Measurements from ENCODE around the gene DLG2.

Gene DLG2

DNA sequence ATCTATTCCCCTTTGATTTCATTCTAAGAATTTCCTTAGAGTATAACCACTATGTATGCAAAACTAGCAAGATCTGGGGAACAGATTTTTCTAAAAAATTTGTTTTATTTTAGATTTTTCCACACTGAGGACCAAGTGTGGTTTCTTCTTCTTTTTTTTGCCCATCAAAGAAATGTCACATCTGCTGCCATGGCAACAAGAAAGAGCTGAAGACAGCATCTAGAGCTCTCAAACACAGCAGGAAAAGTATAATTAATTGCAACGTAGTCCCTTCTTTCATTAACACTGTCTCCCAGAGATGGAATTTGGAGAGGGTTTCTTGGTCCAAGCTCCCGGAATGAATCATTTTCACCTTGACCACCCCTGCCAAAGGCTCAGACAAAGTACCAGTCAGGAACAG is 2084.3 kb downstream of the DLG2 start:
- no peak overlapping the region for H3K27ac ChIP-seq (replicated peaks)
- no peak for DNase-seq (ENCODE audit: low read depth in 1 of 2, low spot score in 1 of 2)
- no peaks in the 10 kb centered on the region for H3K27me3 ChIP-seq (ENCODE audit: insufficient read depth, poor library complexity, severe bottlenecking)
- no peak overlapping the region for H3K4me3 ChIP-seq (replicated peaks; ENCODE audit: insufficient read depth, low read length)
- TF ChIP-seq, protein P1, sequence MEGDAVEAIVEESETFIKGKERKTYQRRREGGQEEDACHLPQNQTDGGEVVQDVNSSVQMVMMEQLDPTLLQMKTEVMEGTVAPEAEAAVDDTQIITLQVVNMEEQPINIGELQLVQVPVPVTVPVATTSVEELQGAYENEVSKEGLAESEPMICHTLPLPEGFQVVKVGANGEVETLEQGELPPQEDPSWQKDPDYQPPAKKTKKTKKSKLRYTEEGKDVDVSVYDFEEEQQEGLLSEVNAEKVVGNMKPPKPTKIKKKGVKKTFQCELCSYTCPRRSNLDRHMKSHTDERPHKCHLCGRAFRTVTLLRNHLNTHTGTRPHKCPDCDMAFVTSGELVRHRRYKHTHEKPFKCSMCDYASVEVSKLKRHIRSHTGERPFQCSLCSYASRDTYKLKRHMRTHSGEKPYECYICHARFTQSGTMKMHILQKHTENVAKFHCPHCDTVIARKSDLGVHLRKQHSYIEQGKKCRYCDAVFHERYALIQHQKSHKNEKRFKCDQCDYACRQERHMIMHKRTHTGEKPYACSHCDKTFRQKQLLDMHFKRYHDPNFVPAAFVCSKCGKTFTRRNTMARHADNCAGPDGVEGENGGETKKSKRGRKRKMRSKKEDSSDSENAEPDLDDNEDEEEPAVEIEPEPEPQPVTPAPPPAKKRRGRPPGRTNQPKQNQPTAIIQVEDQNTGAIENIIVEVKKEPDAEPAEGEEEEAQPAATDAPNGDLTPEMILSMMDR (IDR thresholded peaks at IDR 0.05; ENCODE audit: insufficient read depth, low read length), result no peak
- TF ChIP-seq SPI1 (IDR thresholded peaks at IDR 0.05; ENCODE audit: borderline replicate concordance, low read depth) (no peak), GABPA (IDR thresholded peaks at IDR 0.05; ENCODE audit: low read depth) (no peak), POLR2AphosphoS5 (IDR thresholded peaks at IDR 0.05; ENCODE audit: low read depth) (no peak)
- TF ChIP-seq, protein P2, sequence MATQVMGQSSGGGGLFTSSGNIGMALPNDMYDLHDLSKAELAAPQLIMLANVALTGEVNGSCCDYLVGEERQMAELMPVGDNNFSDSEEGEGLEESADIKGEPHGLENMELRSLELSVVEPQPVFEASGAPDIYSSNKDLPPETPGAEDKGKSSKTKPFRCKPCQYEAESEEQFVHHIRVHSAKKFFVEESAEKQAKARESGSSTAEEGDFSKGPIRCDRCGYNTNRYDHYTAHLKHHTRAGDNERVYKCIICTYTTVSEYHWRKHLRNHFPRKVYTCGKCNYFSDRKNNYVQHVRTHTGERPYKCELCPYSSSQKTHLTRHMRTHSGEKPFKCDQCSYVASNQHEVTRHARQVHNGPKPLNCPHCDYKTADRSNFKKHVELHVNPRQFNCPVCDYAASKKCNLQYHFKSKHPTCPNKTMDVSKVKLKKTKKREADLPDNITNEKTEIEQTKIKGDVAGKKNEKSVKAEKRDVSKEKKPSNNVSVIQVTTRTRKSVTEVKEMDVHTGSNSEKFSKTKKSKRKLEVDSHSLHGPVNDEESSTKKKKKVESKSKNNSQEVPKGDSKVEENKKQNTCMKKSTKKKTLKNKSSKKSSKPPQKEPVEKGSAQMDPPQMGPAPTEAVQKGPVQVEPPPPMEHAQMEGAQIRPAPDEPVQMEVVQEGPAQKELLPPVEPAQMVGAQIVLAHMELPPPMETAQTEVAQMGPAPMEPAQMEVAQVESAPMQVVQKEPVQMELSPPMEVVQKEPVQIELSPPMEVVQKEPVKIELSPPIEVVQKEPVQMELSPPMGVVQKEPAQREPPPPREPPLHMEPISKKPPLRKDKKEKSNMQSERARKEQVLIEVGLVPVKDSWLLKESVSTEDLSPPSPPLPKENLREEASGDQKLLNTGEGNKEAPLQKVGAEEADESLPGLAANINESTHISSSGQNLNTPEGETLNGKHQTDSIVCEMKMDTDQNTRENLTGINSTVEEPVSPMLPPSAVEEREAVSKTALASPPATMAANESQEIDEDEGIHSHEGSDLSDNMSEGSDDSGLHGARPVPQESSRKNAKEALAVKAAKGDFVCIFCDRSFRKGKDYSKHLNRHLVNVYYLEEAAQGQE (IDR thresholded peaks at IDR 0.05; ENCODE audit: insufficient replicate concordance, low read depth), result no peak

DNA sequence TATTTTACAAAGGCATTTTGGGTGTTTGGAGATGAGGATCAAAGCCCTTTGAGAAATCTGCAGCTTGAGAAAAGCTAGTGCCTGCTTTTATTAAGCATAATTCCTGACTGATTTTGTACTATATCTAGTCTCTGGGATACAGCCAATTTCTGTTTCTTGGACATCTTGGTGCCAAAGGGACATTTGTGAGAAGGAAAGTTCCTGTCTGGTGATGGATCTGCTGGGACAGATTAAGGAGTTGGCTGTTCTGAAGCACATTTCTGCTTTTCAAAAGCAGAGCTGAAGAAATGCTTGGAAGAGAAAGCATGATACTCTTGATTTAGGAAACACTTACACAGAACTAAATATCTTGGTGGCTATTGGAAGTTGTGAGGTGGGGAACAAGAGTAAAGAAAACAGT is 2086.4 kb downstream of the DLG2 start:
- Histone ChIP-seq H3K27ac (replicated peaks) (no peak overlapping the region), H3K4me3 (replicated peaks; ENCODE audit: insufficient read depth, low read length) (no peak overlapping the region), H3K27me3 (ENCODE audit: insufficient read depth, poor library complexity, severe bottlenecking) (no peaks in the 10 kb centered on the region)
- TF ChIP-seq, protein P1 (IDR thresholded peaks at IDR 0.05; ENCODE audit: insufficient read depth, low read length), result no peak
- TF ChIP-seq, protein P2 (IDR thresholded peaks at IDR 0.05; ENCODE audit: insufficient replicate concordance, low read depth), result no peak
- TF ChIP-seq GABPA (IDR thresholded peaks at IDR 0.05; ENCODE audit: low read depth), result no peak
- no peak for TF ChIP-seq SPI1 (IDR thresholded peaks at IDR 0.05; ENCODE audit: borderline replicate concordance, low read depth)
- TF ChIP-seq POLR2AphosphoS5 (IDR thresholded peaks at IDR 0.05; ENCODE audit: low read depth), result no peak
- no peak for DNase-seq (ENCODE audit: low read depth in 1 of 2, low spot score in 1 of 2)

DNA sequence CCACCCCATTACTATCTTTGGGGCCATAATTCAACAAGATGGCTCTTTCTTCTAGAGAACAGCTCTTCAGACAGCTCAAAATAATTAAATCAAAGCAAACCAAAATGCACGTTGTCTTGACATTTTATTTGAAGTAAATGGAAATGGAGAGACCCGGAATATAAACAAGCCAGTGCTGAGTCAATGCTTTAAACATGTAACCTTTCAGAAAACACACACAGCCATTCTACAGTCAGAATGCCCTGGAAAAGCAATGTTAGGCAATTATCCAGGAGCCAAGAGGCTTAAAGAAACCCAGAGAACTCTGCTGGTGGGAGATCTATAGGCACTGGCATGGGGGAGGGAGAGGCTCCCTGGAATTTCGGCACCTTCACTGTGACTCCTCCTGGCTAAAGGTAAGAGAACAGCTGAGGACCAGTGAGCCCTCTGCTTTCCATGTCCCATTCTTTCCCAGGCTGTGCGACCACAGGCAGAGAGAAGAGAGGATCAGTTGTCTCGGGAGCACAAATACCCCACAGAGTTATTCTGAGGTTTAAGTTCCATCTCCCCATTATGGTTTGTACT is 2086.9 kb downstream of the DLG2 start:
- Histone ChIP-seq H3K27me3 (ENCODE audit: insufficient read depth, poor library complexity, severe bottlenecking) (no peaks in the 10 kb centered on the region), H3K4me3 (replicated peaks; ENCODE audit: insufficient read depth, low read length) (no peak overlapping the region), H3K27ac (replicated peaks) (no peak overlapping the region)
- no peak for DNase-seq (ENCODE audit: low read depth in 1 of 2, low spot score in 1 of 2)
- no peak for TF ChIP-seq SPI1 (IDR thresholded peaks at IDR 0.05; ENCODE audit: borderline replicate concordance, low read depth)
- TF ChIP-seq, protein P1 (IDR thresholded peaks at IDR 0.05; ENCODE audit: insufficient read depth, low read length), result no peak
- no peak for TF ChIP-seq GABPA (IDR thresholded peaks at IDR 0.05; ENCODE audit: low read depth)
- TF ChIP-seq, protein P2 (IDR thresholded peaks at IDR 0.05; ENCODE audit: insufficient replicate concordance, low read depth), result no peak
- TF ChIP-seq POLR2AphosphoS5 (IDR thresholded peaks at IDR 0.05; ENCODE audit: low read depth), result no peak
